Body of pancreas (tissue), 4 donors: ENCODE results near the gene TGFBR3. TPM values are rescaled to one million over a fixed set of nuclear protein-coding genes. Genes with fewer than 3 reads are reported as not detected.

Experiments used
- ATAC-seq: fragments of 150-250 bp; one replicate; pipeline ENCODE4 v1.9.1; 2016
- DNase-seq, 4 donors: peaks; one replicate each; pipeline ENCODE4 v3.0.0-alpha.2; 2019
- H3K27ac ChIP-seq, 4 donors: fragments of 200-600 bp; sonication (generic); 1 replicate in 3 of 4; 2 replicates in 1 of 4; pipeline versions ENCODE4 v1.5.1 to v1.6.1; 2016 to 2019; ENCODE audit warnings: mild to moderate bottlenecking in 1 of 4, mixed read lengths in 1 of 4, moderate library complexity in 1 of 4
- H3K27me3 ChIP-seq, 2 donors: fragments of 200-600 bp; sonication (generic); one replicate each; pipeline ENCODE4 v1.6.0; 2016; ENCODE audit warnings: mild to moderate bottlenecking in 1 of 2
- H3K36me3 ChIP-seq, 2 donors: fragments of 200-600 bp; sonication (generic); replicated peaks in 1 of 2; 2 replicates each; pipeline ENCODE4 v1.5.1; 2016; ENCODE audit warnings: low read depth in 2 of 2; ENCODE audit not compliant: insufficient read depth in 1 of 2
- H3K4me1 ChIP-seq: fragments of 200-600 bp; sonication (generic); one replicate; pipeline ENCODE4 v1.6.0; 2016
- H3K4me3 ChIP-seq, 2 donors: fragments of 200-600 bp; sonication (generic); 1 replicate in 1 of 2; 2 replicates in 1 of 2; pipeline ENCODE4 v1.5.1; 2016 to 2019
- H3K9me3 ChIP-seq, 3 donors: fragments of 200-600 bp; sonication (generic); 1 replicate in 2 of 3; 2 replicates in 1 of 3; pipeline ENCODE4 v1.5.1; 2016
- CTCF ChIP-seq, 7 experiments: fragments of 450-650 bp in 4 of 7; fragments of 200-600 bp in 3 of 7; sonication (generic) in 3 of 7; IDR thresholded peaks; one replicate each; pipeline ENCODE4 v1.5.1; 2016 to 2019; ENCODE audit warnings: antibody characterized with exemption in 7 of 7
- POLR2A ChIP-seq, 3 donors: fragments of 450-650 bp; IDR thresholded peaks; one replicate each; pipeline ENCODE4 v1.6.1; 2016; ENCODE audit warnings: antibody characterized with exemption in 3 of 3, mild to moderate bottlenecking in 2 of 3
- WGBS, 2 donors: methylation state at CpG; one replicate each; pipeline ENCODE4 v1.1.5; 2017; 5-methylcytosine and 5-hydroxymethylcytosine counted together
- intact Hi-C: fragments of 100-400 bp; cut with DNase I; formaldehyde crosslinking; loops from one replicate; pipeline ENCODE4 v1.15.1; 2023
- total RNA-seq, 2 donors: library from RNA; depleted of rRNA; stranded (reverse); fragments of >200 nt; gene quantifications; one replicate each; pipeline ENCODE4 v1.1.0, GENCODE V29; 2016

The TGFBR3 gene
- total RNA-seq, 2 donors from 2014 or later = 52.4 to 63.6 TPM

DNA sequence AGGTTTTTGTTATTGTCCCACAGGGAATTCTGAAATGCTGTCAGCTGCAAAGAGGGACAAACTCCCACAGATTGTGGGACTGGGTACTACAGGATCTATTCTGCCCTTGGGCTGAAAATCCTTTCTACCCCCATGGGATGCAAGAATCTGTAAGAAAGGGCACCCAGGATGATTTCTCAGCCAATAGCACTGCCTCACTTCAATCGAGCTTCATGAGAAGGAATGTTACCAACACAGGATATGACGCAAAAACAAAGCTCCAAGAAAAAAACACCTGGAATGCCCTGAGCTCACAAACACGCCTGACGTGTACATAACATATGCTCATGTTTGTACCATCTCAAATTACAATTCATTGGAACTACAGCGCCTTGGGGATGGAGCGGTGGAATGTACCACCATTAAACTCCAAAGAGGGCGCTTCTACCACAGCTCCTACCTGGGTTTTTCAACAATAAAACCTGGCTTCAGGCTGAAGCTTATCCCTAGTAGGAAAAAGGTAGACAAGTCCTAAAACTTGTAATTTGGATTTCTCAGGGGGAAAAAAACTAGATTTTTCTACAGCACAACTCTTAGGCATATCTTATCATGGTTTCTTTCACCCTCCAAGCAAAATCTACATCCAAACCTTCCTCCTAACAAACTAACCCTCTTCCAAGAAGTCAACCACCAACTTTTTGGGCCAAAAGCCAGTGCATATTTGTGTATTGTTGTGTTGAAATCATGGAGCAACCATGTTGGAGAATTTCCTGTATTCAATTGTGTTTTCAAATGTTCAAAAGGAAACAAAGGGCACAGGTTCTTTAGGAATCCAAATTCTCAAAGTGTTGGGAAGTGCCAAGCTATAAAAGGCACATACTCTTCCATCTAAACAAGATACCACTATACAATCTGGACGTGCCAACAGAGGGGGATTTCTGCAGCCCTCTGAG, 78.9 kb downstream of the TGFBR3 start:
- WGBS, 2 donors = 62 to 66% methylated on average over 8 of the region's 8 CpGs
- ATAC-seq = no peak
- DNase-seq = no peak
- no peak overlapping the region for H3K4me3 ChIP-seq
- no peaks in the 10 kb centered on the region for H3K27me3 ChIP-seq
- intact Hi-C loops = no loop called here
- H3K9me3 ChIP-seq = no peaks in the 10 kb centered on the region
- no peaks in the 10 kb centered on the region for H3K36me3 ChIP-seq
- peak overlapping the region; percentile 22 to 85 (median 56) for H3K27ac ChIP-seq
- H3K4me1 ChIP-seq = peaks cover 49% of the 10 kb centered on the region
- TF ChIP-seq POLR2A (IDR thresholded peaks at IDR 0.05) (no peak), CTCF (IDR thresholded peaks at IDR 0.05) (no peak)

- peak overlapping the region; percentile 73 to 85 (median 78) for H3K27ac ChIP-seq
- DNase-seq (no peak), ATAC-seq (no peak)
- H3K9me3 ChIP-seq = no peaks in the 10 kb centered on the region
- WGBS, 2 donors = 33 to 44% methylated on average over 8 of the region's 8 CpGs
- no peak for TF ChIP-seq CTCF (IDR thresholded peaks at IDR 0.05)
- TF ChIP-seq POLR2A (IDR thresholded peaks at IDR 0.05) = no peak
- no peaks in the 10 kb centered on the region for H3K36me3 ChIP-seq
- H3K4me3 ChIP-seq = no peak overlapping the region
- no peaks in the 10 kb centered on the region for H3K27me3 ChIP-seq
- intact Hi-C loops = no loop called here
- H3K4me1 ChIP-seq = peaks cover 49% of the 10 kb centered on the region
These were observed 79.7 kb downstream of the TGFBR3 start for GRCh38 chr1:91806181-91806768.

DNA sequence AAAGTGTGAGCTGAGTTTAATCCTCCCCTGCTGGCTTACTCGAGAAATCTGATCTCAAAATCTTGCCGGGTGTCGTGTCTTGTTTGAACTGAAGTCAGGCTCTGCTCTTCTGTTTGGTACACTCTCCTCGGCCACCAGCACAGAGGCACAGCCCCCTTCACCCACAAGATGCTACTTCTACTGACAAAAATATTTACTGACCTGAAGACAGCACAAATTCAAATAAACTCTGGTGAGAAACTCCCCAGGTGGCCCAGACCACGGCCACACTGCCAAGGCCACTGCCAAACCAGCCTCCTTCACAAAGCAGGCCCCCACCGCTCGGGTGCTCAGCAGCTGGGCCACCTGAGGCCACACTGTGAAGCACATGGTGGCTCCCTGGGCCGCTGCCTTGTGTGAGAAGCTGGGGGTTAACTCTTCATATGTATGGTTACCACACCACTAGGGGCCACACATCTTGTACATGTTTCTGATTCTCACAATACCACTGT, 80.6 kb downstream of the TGFBR3 start:
- intact Hi-C loops = no loop called here
- DNase-seq = peak; percentile 87 to 93 (median 90)
- Histone ChIP-seq H3K9me3 (no peaks in the 10 kb centered on the region), H3K4me1 (peaks cover 49% of the 10 kb centered on the region), H3K27ac (peak overlapping the region; percentile 73 to 85 (median 78)), H3K27me3 (no peaks in the 10 kb centered on the region), H3K36me3 (no peaks in the 10 kb centered on the region), H3K4me3 (no peak overlapping the region)
- TF ChIP-seq CTCF (IDR thresholded peaks at IDR 0.05) (peak in 3 of 7 experiments; percentile 5 to 16 (median 13)), POLR2A (IDR thresholded peaks at IDR 0.05) (peak in 1 of 3 donors; percentile 20)
- WGBS, 2 donors = 33 to 39% methylated on average over 8 of the region's 8 CpGs
- peak; percentile 92 for ATAC-seq

GRCh38 chr1:91804546-91805023, 81.4 kb downstream of the TGFBR3 start:
- no peaks in the 10 kb centered on the region for H3K9me3 ChIP-seq
- intact Hi-C loops = no loop called here
- H3K27ac ChIP-seq = peak overlapping the region; percentile 73 to 85 (median 78)
- no peak overlapping the region for H3K4me3 ChIP-seq
- H3K27me3 ChIP-seq = no peaks in the 10 kb centered on the region
- WGBS, 2 donors = 74 to 95% methylated on average over 12 to 13 of the region's 13 CpGs
- no peak for DNase-seq
- ATAC-seq = no peak
- H3K36me3 ChIP-seq = no peaks in the 10 kb centered on the region
- H3K4me1 ChIP-seq = peaks cover 53% of the 10 kb centered on the region
- no peak for TF ChIP-seq POLR2A (IDR thresholded peaks at IDR 0.05)
- TF ChIP-seq CTCF (IDR thresholded peaks at IDR 0.05) = no peak
